ENCODE results near the gene ENO1. TPM values are rescaled to one million over a fixed set of nuclear protein-coding genes. Genes with fewer than 3 reads are reported as not detected.

Gene ENO1
- total and polyA plus RNA-seq, 2 of the 8 experiments (the other 6 are each of a cell fraction or from before 2014, with no cell fraction given) = 1,763 to 2,117 TPM

DNA sequence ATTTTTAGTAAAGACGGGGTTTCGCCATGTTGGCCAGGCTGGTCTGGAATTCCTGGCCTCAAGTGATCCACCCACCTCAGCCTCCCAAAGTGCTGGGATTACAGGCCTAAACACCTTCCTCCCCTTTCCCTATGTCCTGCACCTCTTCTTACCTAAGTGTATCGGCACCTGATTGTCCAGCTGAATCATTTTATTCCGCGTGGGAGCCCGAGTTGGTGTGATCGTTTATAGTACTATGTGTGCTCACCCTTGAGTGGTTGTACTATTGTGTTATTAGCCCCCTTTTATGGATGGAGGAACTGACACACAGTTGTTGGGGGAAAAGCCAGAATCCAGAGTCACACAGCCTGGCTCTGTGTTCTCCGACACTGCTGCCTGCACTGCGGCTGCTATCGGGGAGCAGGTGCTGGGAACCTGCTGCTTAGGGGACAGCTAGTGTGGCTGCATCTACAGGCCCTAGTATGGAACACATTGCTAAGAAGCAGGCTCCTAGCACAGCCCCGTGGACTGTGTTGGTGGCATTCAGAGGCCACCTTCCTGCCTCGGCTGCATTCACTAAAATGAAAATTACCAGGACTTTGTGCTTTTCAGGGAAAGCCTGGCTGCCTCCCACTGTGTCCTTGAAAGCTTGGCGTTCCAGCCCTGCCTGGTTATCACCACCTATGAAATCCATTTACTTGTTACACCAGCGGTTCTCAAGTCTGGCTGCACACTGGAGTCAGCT lies 21.6 kb downstream of the ENO1 start:
- 94% methylated on average over 14 of the region's 14 CpGs; no CpG with 5 or more reads in 1 of the 2 experiments for WGBS, 2 experiments (ENCODE audit: extremely low coverage in 1 of 2, insufficient coverage in 1 of 2, insufficient read length in 1 of 2, insufficient replicate concordance in 2 of 2, low coverage in 1 of 2, low lambda C conversion rate in 2 of 2, missing lambda C conversion rate in 1 of 2)
- no peak overlapping the region for H3K9ac ChIP-seq (replicated peaks in 1 of 4; ENCODE audit: extremely low read depth in 1 of 4, low read depth in 3 of 4, low read length in 3 of 4)
- H2BK5ac ChIP-seq (ENCODE audit: low read depth, low read length) = no peak overlapping the region
- no peak overlapping the region for H3K4me3 ChIP-seq (ENCODE audit: extremely low read depth in 1 of 4, insufficient read depth in 2 of 4, low read depth in 3 of 4, low read length in 4 of 4)
- H3K4me1 ChIP-seq (replicated peaks in 1 of 4; ENCODE audit: control insufficient read depth in 3 of 4, insufficient read depth in 4 of 4, low read length in 3 of 4) = peaks cover 2 to 3% (median 3%) of the 10 kb centered on the region in 4 experiments; a peak in 5 of 7 replicates
- no peak overlapping the region for H3K23ac ChIP-seq (ENCODE audit: insufficient read length)
- H3K56ac ChIP-seq (replicated peaks; ENCODE audit: insufficient read length, low read depth, low read length) = no peak overlapping the region
- H2AK5ac ChIP-seq (ENCODE audit: low read depth, low read length) = no peak overlapping the region
- H2BK120ac ChIP-seq (replicated peaks; ENCODE audit: low read depth, low read length) = no peak overlapping the region
- H4K5ac ChIP-seq (ENCODE audit: insufficient read length, low read depth, low read length) = no peak overlapping the region
- TF ChIP-seq POLR2A (IDR thresholded peaks at IDR 0.05; ENCODE audit: control extremely low read depth in 1 of 2, low read depth in 2 of 2, low read length in 2 of 2) (0 out of 3 replicates have a peak, but pooled peaks of 1 of the 2 experiments have one; percentile 44), GTF2F1 (IDR thresholded peaks at IDR 0.05; ENCODE audit: borderline replicate concordance, low read depth, low read length) (no peak)
- ChIA-PET POLR2A (ENCODE audit: partially characterized antibody) (interaction anchor here (0.6 to 39.6 kb wide), 17 partner anchors 4 to 1650 kb away, joined by 3 to 880 read pairs (median 3); partner anchors contain the start of gene ENO1), CTCF (ENCODE audit: partially characterized antibody) (interaction anchor here (0.6 to 8.9 kb wide), 9 partner anchors 8 to 206 kb away, joined by 3 to 128 read pairs (median 4); no protein-coding TSS in a partner anchor)
- H2BK15ac ChIP-seq (ENCODE audit: low read length) = no peak overlapping the region
- no peak overlapping the region for H3K4me2 ChIP-seq (ENCODE audit: insufficient read depth in 1 of 2, low read depth in 2 of 2, low read length in 2 of 2)
- no peaks in the 10 kb centered on the region for H3K23me2 ChIP-seq (ENCODE audit: low read depth, low read length)
- H4K91ac ChIP-seq (replicated peaks; ENCODE audit: insufficient read length, low read length) = no peak overlapping the region
- H4K20me1 ChIP-seq (replicated peaks in 1 of 2; ENCODE audit: control insufficient read depth in 1 of 2, insufficient read depth in 2 of 2, low read length in 2 of 2) = peaks cover 13 to 16% of the 10 kb centered on the region in 2 experiments
- H3K9me3 ChIP-seq (ENCODE audit: insufficient read depth in 2 of 2, low read depth in 1 of 2, low read length in 1 of 2) = no peaks in the 10 kb centered on the region
- no peak overlapping the region for H3K27ac ChIP-seq (ENCODE audit: low read depth, low read length)
- no peak overlapping the region for H4K8ac ChIP-seq (ENCODE audit: extremely low read depth, insufficient read depth, low read length)
- DNase-seq (ENCODE audit: low read depth in 1 of 2, low spot score in 2 of 2) = no peak
- no peaks in the 10 kb centered on the region for H3K79me1 ChIP-seq (ENCODE audit: low read depth, low read length)
- no peak overlapping the region for H2BK12ac ChIP-seq (ENCODE audit: low read depth, low read length)
- FAIRE-seq = no peak
- no peak overlapping the region for H3K14ac ChIP-seq (ENCODE audit: insufficient read length)
- H3K4ac ChIP-seq (replicated peaks; ENCODE audit: insufficient read length, low read depth, low read length) = no peak overlapping the region
- H3K79me2 ChIP-seq (ENCODE audit: control insufficient read depth in 1 of 2, insufficient read depth in 2 of 2, low read length in 2 of 2) = no peaks in the 10 kb centered on the region
- peaks cover 28 to 48% (median 34%) of the 10 kb centered on the region in 4 experiments for H3K36me3 ChIP-seq (ENCODE audit: control insufficient read depth in 2 of 4, insufficient read depth in 4 of 4, low read length in 3 of 4)
- H2AFZ ChIP-seq (ENCODE audit: low read length) = no peak overlapping the region
- no peak overlapping the region for H2BK20ac ChIP-seq (ENCODE audit: low read length)
- no peaks in the 10 kb centered on the region for H3K27me3 ChIP-seq (replicated peaks in 1 of 4; ENCODE audit: control insufficient read depth in 3 of 4, extremely low read depth in 1 of 4, insufficient read depth in 3 of 4, low read length in 3 of 4)
- H3K18ac ChIP-seq (ENCODE audit: extremely low read depth, low read length) = no peak overlapping the region

All from H1 (cell line).